ENCODE results near the gene MRPL2.
A peak's percentile ranks its signal among the peaks of the same experiment; 100 is the strongest.
"Not testable (repeated sequence)": the region's sequence is repeated elsewhere in the genome, so short reads cannot be mapped to it uniquely, and the experiment has no call there.

Gene MRPL2

GRCh38 chr6:43081922-43082321 lies 22.7 kb upstream of the MRPL2 start:
- DNase-seq: not testable (repeated sequence)

GRCh38 chr6:43081043-43081442 lies 21.8 kb upstream of the MRPL2 start:
- no peak for DNase-seq

GRCh38 chr6:43078691-43079090 lies 19.5 kb upstream of the MRPL2 start:
- no peak for DNase-seq

- no peak for DNase-seq
Observed at GRCh38 chr6:43077981-43078511, 18.8 kb upstream of the MRPL2 start.

- DNase-seq: no peak
Observed at GRCh38 chr6:43077333-43077809, 18.1 kb upstream of the MRPL2 start.

GRCh38 chr6:43076464-43077332 lies 17.5 kb upstream of the MRPL2 start:
- no peak for DNase-seq

GRCh38 chr6:43075670-43076463 lies 16.6 kb upstream of the MRPL2 start, which contains the start of gene PTK7:
Gene PTK7, plus strand, starts transcription at chr6:43076314. Its CDS starts 175 bp downstream, at chr6:43076489.
- no peak for DNase-seq

GRCh38 chr6:43074847-43075669 lies 15.8 kb upstream of the MRPL2 start:
- DNase-seq: no peak

GRCh38 chr6:43070028-43070632 lies 10.9 kb upstream of the MRPL2 start:
- DNase-seq: no peak

GRCh38 chr6:43062818-43063217 lies 3.6 kb upstream of the MRPL2 start:
- DNase-seq: no peak

GRCh38 chr6:43061861-43062260 lies 2.6 kb upstream of the MRPL2 start:
- DNase-seq: no peak

GRCh38 chr6:43060755-43061633 lies 1.8 kb upstream of the MRPL2 start:
- DNase-seq: no peak

- DNase-seq: no peak
Observed at GRCh38 chr6:43060034-43060754, 960 bp upstream of the MRPL2 start.

- no peak for DNase-seq
Observed at GRCh38 chr6:43058531-43058930, 703 bp downstream of the MRPL2 start.

GRCh38 chr6:43055966-43056365 lies 3.3 kb downstream of the MRPL2 start:
- no peak for DNase-seq

GRCh38 chr6:43054206-43054943 lies 4.9 kb downstream of the MRPL2 start:
- DNase-seq: no peak

GRCh38 chr6:43053545-43054205 lies 5.6 kb downstream of the MRPL2 start, which contains the start of gene CUL7:
Gene CUL7, minus strand, starts transcription at chr6:43053851. Its CDS starts 1,063 bp downstream, at chr6:43052788.
- peak; percentile 93 for DNase-seq

- DNase-seq: peak; percentile 23
Observed at GRCh38 chr6:43052842-43053544, 6.2 kb downstream of the MRPL2 start.
